Measurements from ENCODE around the gene HOXB3. TPM values are rescaled to one million over a fixed set of nuclear protein-coding genes. Genes with fewer than 3 reads are reported as not detected.

HOXB3 gene
- polyA plus RNA-seq, 1 of the 3 experiments (the other 2 are of a cell fraction), result 0.46 TPM

DNA sequence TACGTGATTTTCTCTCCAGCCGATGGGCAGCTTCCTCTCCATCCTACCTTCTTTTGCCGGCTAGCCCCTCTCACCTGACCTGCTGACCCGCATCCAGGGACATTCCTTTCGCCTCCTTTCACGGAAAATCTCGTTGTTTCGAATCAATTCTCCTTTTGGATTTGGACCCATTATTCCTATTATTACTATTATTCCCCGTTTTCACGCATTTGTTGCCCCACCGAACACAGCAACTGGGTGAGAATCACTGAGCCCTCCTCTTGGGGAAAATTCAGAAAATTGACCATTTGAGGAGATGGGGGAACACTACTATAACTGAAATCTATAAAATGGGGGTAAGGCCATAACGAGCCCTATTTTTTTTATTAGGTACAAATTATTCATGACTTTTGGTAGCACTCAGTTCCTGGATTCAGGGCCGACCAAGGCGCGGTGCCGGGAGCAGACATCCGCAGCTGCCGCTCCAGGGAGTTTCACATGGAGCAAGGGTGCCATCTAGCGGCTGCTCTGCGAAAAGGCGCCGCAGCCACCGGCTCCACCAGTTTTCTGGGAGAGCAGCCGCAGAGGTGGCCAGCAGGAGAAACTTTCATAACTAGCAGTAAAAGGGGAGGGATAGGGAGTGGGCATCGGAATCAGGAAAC lies 28.3 kb upstream of the HOXB3 start (continued):
- TF ChIP-seq, protein P1, sequence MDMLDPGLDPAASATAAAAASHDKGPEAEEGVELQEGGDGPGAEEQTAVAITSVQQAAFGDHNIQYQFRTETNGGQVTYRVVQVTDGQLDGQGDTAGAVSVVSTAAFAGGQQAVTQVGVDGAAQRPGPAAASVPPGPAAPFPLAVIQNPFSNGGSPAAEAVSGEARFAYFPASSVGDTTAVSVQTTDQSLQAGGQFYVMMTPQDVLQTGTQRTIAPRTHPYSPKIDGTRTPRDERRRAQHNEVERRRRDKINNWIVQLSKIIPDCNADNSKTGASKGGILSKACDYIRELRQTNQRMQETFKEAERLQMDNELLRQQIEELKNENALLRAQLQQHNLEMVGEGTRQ (IDR thresholded peaks at IDR 0.05; ENCODE audit: borderline replicate concordance, low read depth, low read length), result no peak
- TF ChIP-seq FOSL2 (IDR thresholded peaks at IDR 0.05; ENCODE audit: borderline replicate concordance, low read depth) (no peak), RCOR1 (IDR thresholded peaks at IDR 0.05; ENCODE audit: low read length) (peak; percentile 14; the same call in 1 of the 2 replicates), GABPA (IDR thresholded peaks at IDR 0.05; ENCODE audit: low read depth) (no peak), RAD21 (IDR thresholded peaks at IDR 0.05; ENCODE audit: low read length) (peak; percentile 97), TEAD4 (IDR thresholded peaks at IDR 0.05; ENCODE audit: borderline replicate concordance, insufficient read depth) (no peak), FOXM1 (IDR thresholded peaks at IDR 0.05; ENCODE audit: low read depth) (no peak), MEF2A (IDR thresholded peaks at IDR 0.05; ENCODE audit: borderline replicate concordance, low read depth) (no peak)
- TF ChIP-seq, protein P2, sequence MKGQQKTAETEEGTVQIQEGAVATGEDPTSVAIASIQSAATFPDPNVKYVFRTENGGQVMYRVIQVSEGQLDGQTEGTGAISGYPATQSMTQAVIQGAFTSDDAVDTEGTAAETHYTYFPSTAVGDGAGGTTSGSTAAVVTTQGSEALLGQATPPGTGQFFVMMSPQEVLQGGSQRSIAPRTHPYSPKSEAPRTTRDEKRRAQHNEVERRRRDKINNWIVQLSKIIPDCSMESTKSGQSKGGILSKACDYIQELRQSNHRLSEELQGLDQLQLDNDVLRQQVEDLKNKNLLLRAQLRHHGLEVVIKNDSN (IDR thresholded peaks at IDR 0.05; ENCODE audit: borderline replicate concordance, low read depth), result no peak

DNA sequence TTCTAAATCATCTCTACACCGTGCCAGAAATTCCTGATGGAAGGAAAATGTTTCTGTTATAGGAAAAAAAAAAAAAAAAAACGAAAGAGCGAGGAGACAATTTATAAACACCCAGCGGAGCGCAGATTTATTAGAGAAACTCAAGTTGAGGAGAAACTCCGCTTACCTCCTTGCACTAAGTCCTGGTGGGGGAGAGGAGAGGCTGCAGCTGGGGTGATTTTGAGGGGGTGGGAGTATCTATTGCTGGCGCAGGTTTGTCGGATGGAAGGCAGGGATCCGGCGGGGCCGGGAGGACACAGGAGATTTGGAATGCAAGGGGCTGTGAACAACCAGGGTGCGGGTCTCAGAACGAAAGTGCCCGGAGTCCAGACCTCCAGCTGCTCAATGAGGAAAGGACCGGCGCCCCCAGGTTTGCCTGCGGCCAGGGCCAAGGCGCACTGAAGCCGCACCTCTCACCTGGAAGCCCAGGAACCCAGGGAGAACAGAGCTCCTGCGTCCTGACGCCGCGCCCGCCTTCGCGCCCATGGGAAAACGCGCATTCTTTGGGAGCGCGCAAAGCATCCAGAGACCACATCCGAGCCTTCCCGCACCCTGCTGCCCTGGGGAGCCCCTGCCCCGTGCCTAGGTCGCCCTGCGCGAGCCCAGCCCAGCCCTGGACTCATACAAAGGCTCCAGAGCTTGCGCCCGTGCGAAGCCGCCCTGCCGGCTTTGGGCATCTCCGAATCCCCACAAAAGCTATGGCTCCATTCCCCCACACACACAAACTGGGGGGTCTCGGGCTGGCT lies 27.6 kb upstream of the HOXB3 start:
- H3K4me2 ChIP-seq, result no peak overlapping the region
- H3K36me3 ChIP-seq (replicated peaks in 1 of 2; ENCODE audit: control insufficient read depth in 1 of 2, insufficient read depth in 2 of 2, low read length in 1 of 2), result no peaks in the 10 kb centered on the region
- TF ChIP-seq POLR2AphosphoS5 (IDR thresholded peaks at IDR 0.05; ENCODE audit: low read depth, low read length) (no peak), EZH2phosphoT487 (IDR thresholded peaks at IDR 0.05; ENCODE audit: borderline replicate concordance, low read depth) (peak; percentile 13; the same call in 1 of the 2 replicates), RFX5 (IDR thresholded peaks at IDR 0.05; ENCODE audit: low read length) (no peak), RXRA (IDR thresholded peaks at IDR 0.05; ENCODE audit: borderline replicate concordance, low read depth) (no peak)
- TF ChIP-seq, protein P2 (IDR thresholded peaks at IDR 0.05; ENCODE audit: borderline replicate concordance, low read depth), result no peak
- TF ChIP-seq, protein P3, sequence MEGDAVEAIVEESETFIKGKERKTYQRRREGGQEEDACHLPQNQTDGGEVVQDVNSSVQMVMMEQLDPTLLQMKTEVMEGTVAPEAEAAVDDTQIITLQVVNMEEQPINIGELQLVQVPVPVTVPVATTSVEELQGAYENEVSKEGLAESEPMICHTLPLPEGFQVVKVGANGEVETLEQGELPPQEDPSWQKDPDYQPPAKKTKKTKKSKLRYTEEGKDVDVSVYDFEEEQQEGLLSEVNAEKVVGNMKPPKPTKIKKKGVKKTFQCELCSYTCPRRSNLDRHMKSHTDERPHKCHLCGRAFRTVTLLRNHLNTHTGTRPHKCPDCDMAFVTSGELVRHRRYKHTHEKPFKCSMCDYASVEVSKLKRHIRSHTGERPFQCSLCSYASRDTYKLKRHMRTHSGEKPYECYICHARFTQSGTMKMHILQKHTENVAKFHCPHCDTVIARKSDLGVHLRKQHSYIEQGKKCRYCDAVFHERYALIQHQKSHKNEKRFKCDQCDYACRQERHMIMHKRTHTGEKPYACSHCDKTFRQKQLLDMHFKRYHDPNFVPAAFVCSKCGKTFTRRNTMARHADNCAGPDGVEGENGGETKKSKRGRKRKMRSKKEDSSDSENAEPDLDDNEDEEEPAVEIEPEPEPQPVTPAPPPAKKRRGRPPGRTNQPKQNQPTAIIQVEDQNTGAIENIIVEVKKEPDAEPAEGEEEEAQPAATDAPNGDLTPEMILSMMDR (IDR thresholded peaks at IDR 0.05), result no peak
- H2AFZ ChIP-seq (ENCODE audit: low read depth), result no peak overlapping the region
- no peak overlapping the region for H3K9ac ChIP-seq
- no peak for DNase-seq
- no peaks in the 10 kb centered on the region for H3F3A ChIP-seq (replicated peaks; ENCODE audit: insufficient read depth)
- ChIA-PET CTCF (interaction anchor here (0.6 to 5.9 kb wide), 95 partner anchors 9 to 592 kb away, joined by 3 to 59 read pairs (median 5); partner anchors contain the start of genes HOXB5, HOXB9 and PRAC2), POLR2A (no interaction called here)
- no peaks in the 10 kb centered on the region for H3K4me1 ChIP-seq (ENCODE audit: control insufficient read depth in 1 of 2, insufficient read depth in 2 of 2, low read depth in 1 of 2, low read length in 1 of 2)
- H3K9me3 ChIP-seq, result no peaks in the 10 kb centered on the region
- H3K79me2 ChIP-seq (ENCODE audit: insufficient read depth), result no peaks in the 10 kb centered on the region
- H3K27ac ChIP-seq (ENCODE audit: low read depth in 2 of 2, low read length in 1 of 2), result no peak overlapping the region
- no peaks in the 10 kb centered on the region for H3K9me2 ChIP-seq
- peaks cover 99% of the 10 kb centered on the region for H3K27me3 ChIP-seq (ENCODE audit: insufficient read depth)
- WGBS (ENCODE audit: low lambda C conversion rate), result 30% methylated on average over 35 of the region's 43 CpGs
- peaks cover 25% of the 10 kb centered on the region for H4K20me1 ChIP-seq (ENCODE audit: insufficient read depth)
- H3K4me3 ChIP-seq (ENCODE audit: low read depth in 2 of 2, low read length in 1 of 2), result no peak overlapping the region
